Lung (tissue), 12 donors: ENCODE measurements around the gene CAD. TPM values are rescaled to one million over a fixed set of nuclear protein-coding genes. Genes with fewer than 3 reads are reported as not detected.

ENCODE experiments used
- ATAC-seq: fragments of 200-7000 bp; cut with Tn5 transposase; one replicate; pipeline ENCODE4 v1.9.1; 2020; ENCODE audit warnings: moderate number of reproducible peaks; ENCODE audit not compliant: insufficient read depth, low FRiP score
- DNase-seq, 3 donors: peaks; one replicate each; pipeline ENCODE4 v3.0.0-alpha.2; 2013 to 2017
- H3K27ac ChIP-seq, 2 donors: one replicate each; pipeline ENCODE4 v1.5.1; 2013; ENCODE audit warnings: mild to moderate bottlenecking in 2 of 2, moderate library complexity in 2 of 2, control low read depth in 1 of 2, inconsistent platforms in 1 of 2, low read depth in 1 of 2, low read length in 1 of 2
- H3K27me3 ChIP-seq, 3 donors: one replicate each; pipeline ENCODE4 v1.5.1; 2013; ENCODE audit warnings: low read length in 2 of 3; ENCODE audit not compliant: control insufficient read depth in 3 of 3, insufficient read depth in 3 of 3
- H3K36me3 ChIP-seq, 4 donors: one replicate each; pipeline ENCODE4 v1.5.1; 2013; ENCODE audit warnings: low read length in 4 of 4, mild to moderate bottlenecking in 1 of 4, moderate library complexity in 1 of 4; ENCODE audit not compliant: control insufficient read depth in 4 of 4, insufficient read depth in 4 of 4
- H3K4me1 ChIP-seq, 5 donors: one replicate each; pipeline ENCODE4 v1.5.1; 2013; ENCODE audit warnings: low read length in 5 of 5, mild to moderate bottlenecking in 2 of 5, moderate library complexity in 1 of 5; ENCODE audit not compliant: control insufficient read depth in 5 of 5, insufficient read depth in 5 of 5
- H3K4me3 ChIP-seq: one replicate; pipeline ENCODE4 v1.5.1; 2013; ENCODE audit warnings: mild to moderate bottlenecking, control low read depth, moderate library complexity
- H3K9ac ChIP-seq, 2 donors: one replicate each; pipeline ENCODE4 v1.5.1; 2013; ENCODE audit warnings: low read length in 2 of 2, control low read depth in 1 of 2; ENCODE audit not compliant: insufficient read depth in 1 of 2
- H3K9me3 ChIP-seq, 4 donors: one replicate each; pipeline ENCODE4 v1.5.1; 2013; ENCODE audit warnings: low read length in 3 of 4, mild to moderate bottlenecking in 1 of 4, moderate library complexity in 1 of 4; ENCODE audit not compliant: control insufficient read depth in 4 of 4, insufficient read depth in 3 of 4
- CTCF ChIP-seq: IDR thresholded peaks from 2 replicates; pipeline ENCODE4 v1.5.1; 2012; ENCODE audit warnings: mild to moderate bottlenecking; ENCODE audit errors: control extremely low read depth, extremely low read depth
- WGBS, 2 donors: extraction: QIAGEN DNeasy Blood & Tissue Kit; methylation state at CpG; one replicate each; pipeline ENCODE4 v1.1.7; 2013; 5-methylcytosine and 5-hydroxymethylcytosine counted together
- polyA plus RNA-seq, 2 donors: library from polyadenylated mRNA; stranded (reverse); fragments of 200-250 nt; gene quantifications; one replicate each; pipeline ENCODE4 v1.2.1, GENCODE V29; 2013
- total RNA-seq, 2 donors: library from RNA; depleted of rRNA in 1 of 2; stranded (reverse); fragments of >200 nt in 1 of 2; gene quantifications; one replicate each; pipeline ENCODE4 v1.2.1, GENCODE V29; 2014 to 2021
- donor health status: control.
- donor health status: control.
- donor health status: Bipolar disorder and iron deficiency.
- donor health status: healthy.
- donor health status: DM: yes; HTN: yes; CAD: no.

Gene CAD
- total and polyA plus RNA-seq, 4 donors: 10.9 to 42.0 (median 18.9) TPM

- DNase-seq (no peak), ATAC-seq (no peak)
- H3K4me3 ChIP-seq: no peak overlapping the region
- 64 to 76% methylated on average over 6 of the region's 6 CpGs for WGBS, 2 donors
- H3K27me3 ChIP-seq: peaks cover 0 to 13% (median 7%) of the 10 kb centered on the region in 3 donors
- no peak for TF ChIP-seq CTCF
- H3K4me1 ChIP-seq: peaks cover 0 to 8% (median 0%) of the 10 kb centered on the region in 5 donors
- no peak overlapping the region for H3K9ac ChIP-seq
- no peaks in the 10 kb centered on the region for H3K36me3 ChIP-seq
- peak overlapping the region in 1 of 2 donors; percentile 49 for H3K27ac ChIP-seq
- peaks cover 0 to 2% (median 0%) of the 10 kb centered on the region in 4 donors for H3K9me3 ChIP-seq
Observed at GRCh38 chr2:27291865-27292264, 74.7 kb downstream of the CAD start.

Other genes with a start within 250 kb of the CAD start
- 10 to 100 TPM; 10.2 to 34.1 TPM for gene MAPRE3, start 246.7 kb upstream of the CAD start, total RNA-seq
- gene MAPRE3, start 246.7 kb upstream of the CAD start, polyA plus RNA-seq: 10 to 100 TPM; 20.4 to 41.9 TPM
- gene TMEM214, start 184.4 kb upstream of the CAD start, total RNA-seq: 10 to 100 TPM; 34.3 to 99.2 TPM
- gene TMEM214, start 184.4 kb upstream of the CAD start, polyA plus RNA-seq: 10 to 100 TPM; 56.7 to 62.5 TPM
- 10 to 100 TPM; 17.3 to 22.3 TPM for gene AGBL5, start 165.7 kb upstream of the CAD start, total RNA-seq
- gene AGBL5, start 165.7 kb upstream of the CAD start, polyA plus RNA-seq: 10 to 100 TPM in 1 of 2 donors, 1 to 10 TPM in 1; 8.6 to 11.6 TPM
- 100 to 1,000 TPM; 164 to 238 TPM for gene OST4, start 145.7 kb upstream of the CAD start, total RNA-seq
- gene OST4, start 145.7 kb upstream of the CAD start, polyA plus RNA-seq: 100 to 1,000 TPM; 379 to 577 TPM
- gene EMILIN1, start 138.8 kb upstream of the CAD start, total RNA-seq: 100 to 1,000 TPM in 1 of 2 donors, 10 to 100 TPM in 1; 88.4 to 163 TPM
- gene EMILIN1, start 138.8 kb upstream of the CAD start, polyA plus RNA-seq: 10 to 100 TPM; 74.1 to 98.6 TPM
- 1 to 10 TPM; 1.6 to 7.6 TPM for gene KHK, start 130.6 kb upstream of the CAD start, total RNA-seq
- gene KHK, start 130.6 kb upstream of the CAD start, polyA plus RNA-seq: 1 to 10 TPM; 3.1 to 4.2 TPM
- gene CGREF1, start 98.2 kb upstream of the CAD start, total RNA-seq: under 1 TPM; 0.57 to 0.89 TPM
- under 1 TPM; 0.55 to 0.80 TPM for gene CGREF1, start 98.2 kb upstream of the CAD start, polyA plus RNA-seq
- under 1 TPM; 0.11 to 0.74 TPM for gene ABHD1, start 93.6 kb upstream of the CAD start, total RNA-seq
- under 1 TPM; 0.08 to 0.16 TPM for gene ABHD1, start 93.6 kb upstream of the CAD start, polyA plus RNA-seq
- gene PREB, start 82.7 kb upstream of the CAD start, total RNA-seq: 10 to 100 TPM; 30.2 to 56.8 TPM
- gene PREB, start 82.7 kb upstream of the CAD start, polyA plus RNA-seq: 10 to 100 TPM; 25.8 to 66.8 TPM
- not detected for gene PRR30, start 78.0 kb upstream of the CAD start, total RNA-seq
- not detected for gene PRR30, start 78.0 kb upstream of the CAD start, polyA plus RNA-seq
- under 1 TPM in 1 of 2 donors, not detected in 1; 0.18 TPM for gene TCF23, start 68.4 kb upstream of the CAD start, total RNA-seq
- under 1 TPM; 0.01 to 0.04 TPM for gene TCF23, start 68.4 kb upstream of the CAD start, polyA plus RNA-seq
- gene ATRAID, start 5.3 kb upstream of the CAD start, total RNA-seq: 100 to 1,000 TPM in 1 of 2 donors, 10 to 100 TPM in 1; 90.0 to 107 TPM
- 100 to 1,000 TPM; 136 to 204 TPM for gene ATRAID, start 5.3 kb upstream of the CAD start, polyA plus RNA-seq
- 10 to 100 TPM; 12.1 to 32.5 TPM for gene SLC5A6, start 5.1 kb upstream of the CAD start, total RNA-seq
- 10 to 100 TPM; 15.2 to 33.1 TPM for gene SLC5A6, start 5.1 kb upstream of the CAD start, polyA plus RNA-seq
- under 1 TPM; 0.31 to 0.77 TPM for gene SLC30A3, start 45.7 kb downstream of the CAD start, total RNA-seq
- under 1 TPM; 0.11 to 0.37 TPM for gene SLC30A3, start 45.7 kb downstream of the CAD start, polyA plus RNA-seq
- gene DNAJC5G, start 58.1 kb downstream of the CAD start, total RNA-seq: not detected
- not detected for gene DNAJC5G, start 58.1 kb downstream of the CAD start, polyA plus RNA-seq
- under 1 TPM; 0.09 to 0.48 TPM for gene TRIM54, start 65.1 kb downstream of the CAD start, total RNA-seq
- gene TRIM54, start 65.1 kb downstream of the CAD start, polyA plus RNA-seq: under 1 TPM; 0.10 to 0.16 TPM
- gene UCN, start 91.1 kb downstream of the CAD start, total RNA-seq: 1 to 10 TPM in 1 of 2 donors, under 1 TPM in 1; 0.34 to 2.0 TPM
- 1 to 10 TPM in 1 of 2 donors, under 1 TPM in 1; 0.76 to 2.0 TPM for gene UCN, start 91.1 kb downstream of the CAD start, polyA plus RNA-seq
- gene MPV17, start 105.7 kb downstream of the CAD start, total RNA-seq: 100 to 1,000 TPM in 1 of 2 donors, 10 to 100 TPM in 1; 42.1 to 103 TPM
- gene MPV17, start 105.7 kb downstream of the CAD start, polyA plus RNA-seq: 100 to 1,000 TPM in 1 of 2 donors, 10 to 100 TPM in 1; 94.5 to 224 TPM
- 10 to 100 TPM; 46.4 to 61.8 TPM for gene GTF3C2, start 139.4 kb downstream of the CAD start, total RNA-seq
- gene GTF3C2, start 139.4 kb downstream of the CAD start, polyA plus RNA-seq: 10 to 100 TPM; 28.7 to 41.0 TPM
- gene EIF2B4, start 153.0 kb downstream of the CAD start, total RNA-seq: 10 to 100 TPM; 19.6 to 37.3 TPM
- gene EIF2B4, start 153.0 kb downstream of the CAD start, polyA plus RNA-seq: 10 to 100 TPM; 37.3 to 55.4 TPM
- gene SNX17, start 153.2 kb downstream of the CAD start, total RNA-seq: 100 to 1,000 TPM in 1 of 2 donors, 10 to 100 TPM in 1; 65.8 to 129 TPM
- 100 to 1,000 TPM in 1 of 2 donors, 10 to 100 TPM in 1; 68.4 to 123 TPM for gene SNX17, start 153.2 kb downstream of the CAD start, polyA plus RNA-seq
- 10 to 100 TPM in 1 of 2 donors, 1 to 10 TPM in 1; 8.0 to 21.1 TPM for gene ZNF513, start 163.4 kb downstream of the CAD start, total RNA-seq
- 10 to 100 TPM; 21.6 to 22.2 TPM for gene ZNF513, start 163.4 kb downstream of the CAD start, polyA plus RNA-seq
- gene PPM1G, start 192.2 kb downstream of the CAD start, total RNA-seq: 10 to 100 TPM; 45.9 to 66.0 TPM
- 10 to 100 TPM; 57.5 to 76.2 TPM for gene PPM1G, start 192.2 kb downstream of the CAD start, polyA plus RNA-seq
- 10 to 100 TPM; 80.3 to 93.6 TPM for gene NRBP1, start 211.3 kb downstream of the CAD start, total RNA-seq
- gene NRBP1, start 211.3 kb downstream of the CAD start, polyA plus RNA-seq: 10 to 100 TPM; 46.8 to 79.4 TPM
- gene KRTCAP3, start 225.0 kb downstream of the CAD start, total RNA-seq: 10 to 100 TPM; 13.6 to 37.9 TPM
- gene KRTCAP3, start 225.0 kb downstream of the CAD start, polyA plus RNA-seq: 10 to 100 TPM; 37.4 to 50.2 TPM